ENCODE results near the gene CBLN2.

Gene CBLN2

GRCh38 chr18:72541871-72542332 is 2.2 kb downstream of the CBLN2 start:
- H3K9ac ChIP-seq (ENCODE audit: low read depth, low read length): no peak overlapping the region
- H3K9me3 ChIP-seq (ENCODE audit: insufficient read depth, low read depth, low read length): peaks cover 68% of the 10 kb centered on the region
- WGBS: 66% methylated on average over 59 of the region's 59 CpGs
- no peaks in the 10 kb centered on the region for H3K36me3 ChIP-seq (ENCODE audit: insufficient read depth, low read length)
- no peaks in the 10 kb centered on the region for H3K4me1 ChIP-seq (ENCODE audit: insufficient read depth, low read length)
- H3K4me3 ChIP-seq (ENCODE audit: low read length): peak overlapping the region; percentile 37
- H3K27ac ChIP-seq (ENCODE audit: low read depth, low read length): no peak overlapping the region
- H3K27me3 ChIP-seq (ENCODE audit: insufficient read depth, low read length): peaks cover 78% of the 10 kb centered on the region

GRCh38 chr18:72539901-72540300 is 4.2 kb downstream of the CBLN2 start:
- Histone ChIP-seq H3K36me3 (ENCODE audit: insufficient read depth, low read length) (no peaks in the 10 kb centered on the region), H3K9me3 (ENCODE audit: insufficient read depth, low read depth, low read length) (peaks cover 67% of the 10 kb centered on the region), H3K4me3 (ENCODE audit: low read length) (no peak overlapping the region), H3K27me3 (ENCODE audit: insufficient read depth, low read length) (peaks cover 72% of the 10 kb centered on the region), H3K9ac (ENCODE audit: low read depth, low read length) (no peak overlapping the region), H3K27ac (ENCODE audit: low read depth, low read length) (no peak overlapping the region), H3K4me1 (ENCODE audit: insufficient read depth, low read length) (no peaks in the 10 kb centered on the region)
- 73% methylated on average over 5 of the region's 5 CpGs for WGBS

- no CpG with 5 or more reads among the region's 1 CpG for WGBS
- Histone ChIP-seq H3K27me3 (ENCODE audit: insufficient read depth, low read length) (no peaks in the 10 kb centered on the region), H3K36me3 (ENCODE audit: insufficient read depth, low read length) (no peaks in the 10 kb centered on the region), H3K4me1 (ENCODE audit: insufficient read depth, low read length) (no peaks in the 10 kb centered on the region), H3K9ac (ENCODE audit: low read depth, low read length) (no peak overlapping the region), H3K9me3 (ENCODE audit: insufficient read depth, low read depth, low read length) (peaks cover 81% of the 10 kb centered on the region), H3K4me3 (ENCODE audit: low read length) (no peak overlapping the region), H3K27ac (ENCODE audit: low read depth, low read length) (no peak overlapping the region)
Measured at GRCh38 chr18:72530622-72531021, 13.5 kb downstream of the CBLN2 start.

GRCh38 chr18:72504866-72505265 is 39.3 kb downstream of the CBLN2 start:
- Histone ChIP-seq H3K27ac (ENCODE audit: low read depth, low read length) (no peak overlapping the region), H3K4me1 (ENCODE audit: insufficient read depth, low read length) (no peaks in the 10 kb centered on the region), H3K27me3 (ENCODE audit: insufficient read depth, low read length) (no peaks in the 10 kb centered on the region), H3K9me3 (ENCODE audit: insufficient read depth, low read depth, low read length) (peaks cover 83% of the 10 kb centered on the region), H3K4me3 (ENCODE audit: low read length) (no peak overlapping the region), H3K36me3 (ENCODE audit: insufficient read depth, low read length) (no peaks in the 10 kb centered on the region), H3K9ac (ENCODE audit: low read depth, low read length) (no peak overlapping the region)
- WGBS: 88% methylated on average over 5 of the region's 5 CpGs

GRCh38 chr18:72502671-72503431 is 41.3 kb downstream of the CBLN2 start:
- H3K27me3 ChIP-seq (ENCODE audit: insufficient read depth, low read length): no peaks in the 10 kb centered on the region
- no peaks in the 10 kb centered on the region for H3K4me1 ChIP-seq (ENCODE audit: insufficient read depth, low read length)
- H3K4me3 ChIP-seq (ENCODE audit: low read length): no peak overlapping the region
- H3K9ac ChIP-seq (ENCODE audit: low read depth, low read length): no peak overlapping the region
- no peaks in the 10 kb centered on the region for H3K36me3 ChIP-seq (ENCODE audit: insufficient read depth, low read length)
- 82% methylated on average over 19 of the region's 19 CpGs for WGBS
- peaks cover 85% of the 10 kb centered on the region for H3K9me3 ChIP-seq (ENCODE audit: insufficient read depth, low read depth, low read length)
- no peak overlapping the region for H3K27ac ChIP-seq (ENCODE audit: low read depth, low read length)

- H3K36me3 ChIP-seq (ENCODE audit: insufficient read depth, low read length): no peaks in the 10 kb centered on the region
- H3K27me3 ChIP-seq (ENCODE audit: insufficient read depth, low read length): no peaks in the 10 kb centered on the region
- no peak overlapping the region for H3K27ac ChIP-seq (ENCODE audit: low read depth, low read length)
- peaks cover 88% of the 10 kb centered on the region for H3K9me3 ChIP-seq (ENCODE audit: insufficient read depth, low read depth, low read length)
- no peaks in the 10 kb centered on the region for H3K4me1 ChIP-seq (ENCODE audit: insufficient read depth, low read length)
- no peak overlapping the region for H3K4me3 ChIP-seq (ENCODE audit: low read length)
- WGBS: 100% methylated on average over 1 of the region's 3 CpGs
- H3K9ac ChIP-seq (ENCODE audit: low read depth, low read length): no peak overlapping the region
Measured at GRCh38 chr18:72492497-72492896, 51.6 kb downstream of the CBLN2 start.
